CD14-positive monocyte (primary cell): Measurements from ENCODE around the gene ANKLE2. TPM values are rescaled to one million over a fixed set of nuclear protein-coding genes. Genes with fewer than 3 reads are reported as not detected.
A peak's percentile ranks its signal among the peaks of the same experiment; 100 is the strongest.

Experiments used
- DNase-seq, 3 donors: peaks; one replicate each; pipeline ENCODE4 v3.0.0-alpha.2; 2011 to 2022
- H2AFZ ChIP-seq: 2 replicates; pipeline ENCODE4 v1.6.0; 2012; ENCODE audit warnings: mild to moderate bottlenecking, low read depth, low read length, inconsistent platforms; ENCODE audit not compliant: insufficient read depth, poor library complexity, severe bottlenecking
- H3K27ac ChIP-seq, 2 donors: 1 replicate in 1 of 2; 2 replicates in 1 of 2; pipeline ENCODE4 v1.5.1; 2012 to 2013; ENCODE audit warnings: low read length in 2 of 2, control low read depth in 1 of 2, inconsistent platforms in 1 of 2, low read depth in 1 of 2, mild to moderate bottlenecking in 1 of 2
- H3K27me3 ChIP-seq, 2 donors: one replicate each; pipeline versions ENCODE4 v1.6.0 to v1.6.1; 2011 to 2013; ENCODE audit warnings: low read length in 2 of 2; ENCODE audit not compliant: control insufficient read depth in 2 of 2, insufficient read depth in 2 of 2
- H3K36me3 ChIP-seq, 2 donors: replicated peaks in 1 of 2; 1 replicate in 1 of 2; 2 replicates in 1 of 2; pipeline versions ENCODE4 v1.5.1 to v1.6.1; 2012 to 2013; ENCODE audit warnings: low read length in 2 of 2, control low read depth in 1 of 2, inconsistent platforms in 1 of 2, mild to moderate bottlenecking in 1 of 2; ENCODE audit not compliant: insufficient read depth in 2 of 2, control insufficient read depth in 1 of 2
- H3K4me1 ChIP-seq, 2 donors: 1 replicate in 1 of 2; 2 replicates in 1 of 2; pipeline versions ENCODE4 v1.5.1 to v1.6.1; 2012 to 2013; ENCODE audit warnings: low read length in 2 of 2, control low read depth in 1 of 2, inconsistent platforms in 1 of 2, mild to moderate bottlenecking in 1 of 2, moderate library complexity in 1 of 2; ENCODE audit not compliant: insufficient read depth in 2 of 2, control insufficient read depth in 1 of 2
- H3K4me2 ChIP-seq: replicated peaks from 2 replicates; pipeline ENCODE3; 2012; ENCODE audit warnings: low read length, moderate library complexity, mild to moderate bottlenecking; ENCODE audit not compliant: poor library complexity, severe bottlenecking; ENCODE audit errors: extremely low read depth
- H3K4me3 ChIP-seq, 3 experiments: fragments of 200-600 bp in 1 of 3; sonication (generic) in 1 of 3; replicated peaks in 1 of 3; 1 replicate in 2 of 3; 2 replicates in 1 of 3; pipeline ENCODE4 v1.5.1; 2011 to 2013; ENCODE audit warnings: low read length in 3 of 3, mild to moderate bottlenecking in 3 of 3, control low read depth in 2 of 3, low read depth in 2 of 3, inconsistent platforms in 1 of 3, moderate library complexity in 1 of 3
- H3K79me2 ChIP-seq: 2 replicates; pipeline ENCODE4 v1.6.0; 2012; ENCODE audit warnings: mild to moderate bottlenecking, control low read depth, inconsistent platforms, low read length, moderate library complexity; ENCODE audit not compliant: insufficient read depth
- H3K9ac ChIP-seq: 2 replicates; pipeline ENCODE4 v1.6.0; 2017; ENCODE audit warnings: low read length, mild to moderate bottlenecking; ENCODE audit not compliant: insufficient read depth, poor library complexity, severe bottlenecking
- H3K9me3 ChIP-seq, 2 donors: replicated peaks in 1 of 2; 1 replicate in 1 of 2; 2 replicates in 1 of 2; pipeline versions ENCODE4 v1.5.1 to v1.6.1; 2012 to 2013; ENCODE audit warnings: low read length in 2 of 2, control low read depth in 1 of 2; ENCODE audit not compliant: control insufficient read depth in 1 of 2, insufficient read depth in 1 of 2
- H4K20me1 ChIP-seq: 2 replicates; pipeline ENCODE4 v1.6.0; 2012; ENCODE audit warnings: mild to moderate bottlenecking, low read length, control low read depth, moderate library complexity; ENCODE audit not compliant: insufficient read depth
- H3K27ac Mint-ChIP-seq, 7 donors: one replicate each; pipeline ENCODE4 v1.8.0; 2020; ENCODE audit warnings: mild to moderate bottlenecking in 7 of 7, mixed read lengths in 7 of 7, moderate library complexity in 6 of 7, inconsistent platforms in 2 of 7
- H3K27me3 Mint-ChIP-seq, 3 donors: one replicate each; pipeline ENCODE4 v1.8.0; 2021 to 2022; ENCODE audit warnings: low read depth in 3 of 3, mild to moderate bottlenecking in 3 of 3, mixed read lengths in 3 of 3, moderate library complexity in 3 of 3, inconsistent platforms in 1 of 3
- H3K36me3 Mint-ChIP-seq, 2 donors: one replicate each; pipeline ENCODE4 v1.8.0; 2020; ENCODE audit warnings: mixed read lengths in 2 of 2, inconsistent platforms in 1 of 2, mild to moderate bottlenecking in 1 of 2
- H3K4me1 Mint-ChIP-seq: one replicate; pipeline ENCODE4 v1.8.0; 2020; ENCODE audit warnings: mild to moderate bottlenecking, mixed read lengths
- H3K4me3 Mint-ChIP-seq, 2 donors: one replicate each; pipeline ENCODE4 v1.8.0; 2020; ENCODE audit warnings: mild to moderate bottlenecking in 2 of 2, mixed read lengths in 2 of 2, moderate library complexity in 1 of 2
- H3K9me3 Mint-ChIP-seq, 7 donors: one replicate each; pipeline ENCODE4 v1.8.0; 2020 to 2022; ENCODE audit warnings: mixed read lengths in 7 of 7, mild to moderate bottlenecking in 6 of 7, moderate library complexity in 6 of 7, inconsistent platforms in 2 of 7
- CTCF ChIP-seq: fragments of 200-600 bp; IDR thresholded peaks from one replicate; pipeline ENCODE4 v1.8.0; 2022; ENCODE audit warnings: antibody characterized with exemption, mild to moderate bottlenecking
- WGBS: methylation state at CpG from one replicate; pipeline ENCODE4 v1.1.5; 2013; ENCODE audit warnings: missing lambda C conversion rate; ENCODE audit not compliant: insufficient coverage; 5-methylcytosine and 5-hydroxymethylcytosine counted together
- intact Hi-C, 2 donors: fragments of 100-400 bp; cut with micrococcal nuclease; formaldehyde crosslinking; loops; one replicate each; pipeline versions ENCODE4 v1.15.0 to v1.15.1; 2023
- polyA plus RNA-seq, 3 donors: library from polyadenylated mRNA; depleted of rRNA in 1 of 3; unstranded in 2 of 3; stranded (reverse) in 1 of 3; fragments of 300-500 nt in 2 of 3; fragments of >200 nt in 1 of 3; fragmentation: Illumina TruSeq in 2 of 3; gene quantifications; 1 replicate in 2 of 3; 2 replicates in 1 of 3; pipeline ENCODE4 v1.2.3, GENCODE V29; 2012 to 2021

The ANKLE2 gene
- polyA plus RNA-seq, 3 donors, result 10.1 to 88.4 (median 15.0) TPM

- H3K27me3 Mint-ChIP-seq, result peaks cover 0 to 3% (median 2%) of the 10 kb centered on the region in 3 donors
- H3K27ac Mint-ChIP-seq, result peak overlapping the region; percentile 44 to 92 (median 85)
- no peak for TF ChIP-seq CTCF
- Histone ChIP-seq H3K79me2 (peaks cover 27% of the 10 kb centered on the region), H3K9me3 (no peaks in the 10 kb centered on the region), H3K9ac (peak overlapping the region; percentile 40), H3K4me1 (peaks cover 66 to 79% of the 10 kb centered on the region in 2 donors), H3K36me3 (no peaks in the 10 kb centered on the region), H3K4me3 (peak overlapping the region; percentile 5 to 68 (median 28)), H3K4me2 (peak overlapping the region; percentile 66), H3K27me3 (no peaks in the 10 kb centered on the region), H2AFZ (peak overlapping the region; percentile 86), H4K20me1 (no peaks in the 10 kb centered on the region), H3K27ac (peak overlapping the region; percentile 57 to 70)
- WGBS, result 15% methylated on average over 15 of the region's 27 CpGs
- H3K4me1 Mint-ChIP-seq, result peaks cover 67% of the 10 kb centered on the region
- peak overlapping the region; percentile 72 to 90 for H3K4me3 Mint-ChIP-seq
- intact Hi-C loops, result loop anchor here in 1 of 2 donors (5.0 to 10.0 kb wide), 2 partner anchors 61 to 118 kb away; partner anchors contain the start of genes CHFR and GOLGA3
- H3K9me3 Mint-ChIP-seq, result peaks cover 0 to 2% (median 0%) of the 10 kb centered on the region in 7 donors
- DNase-seq, result peak in 2 of 3 donors; percentile 44 to 54
- H3K36me3 Mint-ChIP-seq, result peaks cover 0 to 5% of the 10 kb centered on the region in 2 donors
Measured at GRCh38 chr12:132766380-132767085, 4.9 kb upstream of the ANKLE2 start.

GRCh38 chr12:132765361-132765760 lies 3.7 kb upstream of the ANKLE2 start:
- H3K4me1 Mint-ChIP-seq, result peaks cover 64% of the 10 kb centered on the region
- Histone ChIP-seq H3K27me3 (no peaks in the 10 kb centered on the region), H3K27ac (no peak overlapping the region), H2AFZ (no peak overlapping the region), H3K4me3 (no peak overlapping the region), H3K9me3 (no peaks in the 10 kb centered on the region), H3K4me1 (peaks cover 63 to 76% of the 10 kb centered on the region in 2 donors), H3K36me3 (no peaks in the 10 kb centered on the region), H4K20me1 (peaks cover 4% of the 10 kb centered on the region), H3K79me2 (peaks cover 33% of the 10 kb centered on the region), H3K9ac (no peak overlapping the region), H3K4me2 (no peak overlapping the region)
- TF ChIP-seq CTCF, result no peak
- no peaks in the 10 kb centered on the region for H3K36me3 Mint-ChIP-seq
- no peak overlapping the region for H3K4me3 Mint-ChIP-seq
- H3K27ac Mint-ChIP-seq, result peak overlapping the region in 2 of 7 donors; percentile 62 to 87
- peaks cover 0 to 2% (median 0%) of the 10 kb centered on the region in 7 donors for H3K9me3 Mint-ChIP-seq
- H3K27me3 Mint-ChIP-seq, result peaks cover 0 to 2% (median 0%) of the 10 kb centered on the region in 3 donors
- DNase-seq, result no peak
- WGBS, result 1% methylated on average over 7 of the region's 11 CpGs
- intact Hi-C loops, result loop anchor here in 1 of 2 donors (5.0 to 10.0 kb wide), 2 partner anchors 62 to 119 kb away; partner anchors contain the start of genes CHFR and GOLGA3
